HG03095 (cell line): ENCODE measurements around the gene CYFIP2.
A peak's percentile ranks its signal among the peaks of the same experiment; 100 is the strongest.

Experiments
- ATAC-seq: cut with Tn5 transposase; IDR thresholded peaks from one replicate; pipeline ENCODE4 v1.9.1; 2021; ENCODE audit warnings: moderate library complexity; ENCODE audit not compliant: unreplicated experiment

The CYFIP2 gene

GRCh38 chr5:157285310-157286035 lies 19.6 kb downstream of the CYFIP2 start:
- no peak for ATAC-seq

GRCh38 chr5:157286761-157287211 lies 20.9 kb downstream of the CYFIP2 start:
- no peak for ATAC-seq

DNA sequence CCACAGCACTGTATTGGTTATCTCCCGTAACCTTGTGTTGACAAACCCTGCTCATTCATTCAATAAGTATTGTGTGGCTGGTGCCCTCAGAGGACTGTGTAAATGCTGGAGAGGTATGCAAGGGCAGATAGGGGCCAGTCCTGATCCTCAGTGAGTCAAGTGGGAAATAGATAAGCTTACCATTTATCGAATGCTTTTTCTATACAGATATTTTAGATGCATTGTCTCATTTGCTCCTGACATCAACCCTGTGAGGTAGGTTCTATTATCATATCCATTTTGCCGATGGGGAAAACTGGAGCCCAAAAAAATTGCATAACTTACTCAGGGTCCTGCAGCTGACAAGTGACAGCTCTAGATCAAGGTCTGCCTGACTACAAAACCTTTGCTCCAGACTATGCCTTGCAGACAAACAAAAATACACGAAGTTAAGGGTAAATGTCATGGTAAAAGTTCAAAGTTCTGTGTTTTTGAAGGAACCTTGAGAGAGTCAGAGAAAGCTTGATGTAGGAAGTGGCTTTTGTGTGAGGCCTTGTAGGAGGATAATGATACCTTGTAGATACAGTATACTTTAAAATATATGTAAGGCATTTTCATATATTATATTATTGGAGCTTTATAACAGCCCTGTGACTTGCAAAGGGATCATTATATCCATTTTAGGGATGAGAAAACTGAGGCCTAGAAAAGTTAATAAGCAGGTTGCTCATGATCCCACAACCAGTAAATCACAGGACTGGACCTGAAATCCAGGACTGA lies 22.7 kb downstream of the CYFIP2 start:
- ATAC-seq = no peak

- ATAC-seq = no peak
Measured at GRCh38 chr5:157289164-157289819, 23.4 kb downstream of the CYFIP2 start.

DNA sequence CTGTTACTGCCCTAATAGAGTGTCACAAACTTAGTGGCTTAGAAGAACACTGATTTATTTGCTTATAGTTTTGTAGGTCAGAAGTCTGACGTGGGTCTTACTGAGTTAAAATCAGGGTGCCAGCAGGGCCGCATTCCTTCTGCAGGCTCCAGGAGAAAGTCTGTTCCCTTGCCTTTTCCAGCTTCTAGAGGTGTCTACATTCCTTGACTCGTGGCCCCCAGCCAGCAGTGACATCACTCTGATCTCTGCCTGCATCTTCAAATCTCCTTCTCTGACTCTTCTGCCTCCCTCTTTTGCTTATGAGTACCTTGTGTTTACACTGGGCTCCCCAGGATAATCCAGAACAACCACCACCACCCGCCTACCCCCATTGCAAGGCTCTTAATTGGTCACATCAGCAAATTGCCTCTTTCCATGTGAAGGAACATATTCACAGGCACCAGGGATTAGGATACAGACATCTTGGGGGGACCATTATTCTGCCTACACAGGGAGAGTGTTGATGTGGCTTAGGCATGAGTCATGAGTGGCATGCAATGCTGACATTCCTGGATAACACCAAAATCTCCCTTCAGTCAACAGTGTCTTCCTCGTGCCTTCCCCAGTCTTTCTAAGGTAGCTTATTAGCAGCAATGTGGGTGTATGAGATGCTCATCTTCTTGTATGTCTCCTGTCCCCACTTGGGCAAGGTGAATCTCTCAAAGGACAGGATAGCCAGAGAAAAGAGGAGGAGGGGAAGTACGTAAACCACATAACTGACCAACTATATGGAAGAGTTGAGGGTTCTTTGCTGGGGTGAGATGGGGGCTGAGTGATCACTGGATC lies 24.4 kb downstream of the CYFIP2 start:
- ATAC-seq = no peak

- peak; percentile 85 for ATAC-seq
Measured at GRCh38 chr5:157290981-157291711, 25.2 kb downstream of the CYFIP2 start.

DNA sequence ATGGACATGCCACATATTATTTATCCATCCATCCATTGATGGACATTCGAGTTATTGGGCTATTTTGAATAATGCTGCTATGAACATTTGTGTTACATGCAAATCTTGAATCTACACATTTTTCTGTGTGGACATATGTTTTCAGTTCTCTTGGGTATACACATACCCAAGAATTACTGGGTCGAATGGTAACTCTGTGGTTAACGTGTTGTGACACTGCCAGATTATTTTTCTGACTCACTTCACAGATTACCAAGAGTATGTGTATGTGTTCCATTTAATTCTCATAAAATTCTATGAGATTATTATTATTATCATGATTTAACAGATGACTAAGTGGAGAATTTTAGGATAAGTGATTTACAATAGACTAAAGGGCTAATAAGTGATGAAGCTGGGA lies 26.7 kb downstream of the CYFIP2 start:
- no peak for ATAC-seq

DNA sequence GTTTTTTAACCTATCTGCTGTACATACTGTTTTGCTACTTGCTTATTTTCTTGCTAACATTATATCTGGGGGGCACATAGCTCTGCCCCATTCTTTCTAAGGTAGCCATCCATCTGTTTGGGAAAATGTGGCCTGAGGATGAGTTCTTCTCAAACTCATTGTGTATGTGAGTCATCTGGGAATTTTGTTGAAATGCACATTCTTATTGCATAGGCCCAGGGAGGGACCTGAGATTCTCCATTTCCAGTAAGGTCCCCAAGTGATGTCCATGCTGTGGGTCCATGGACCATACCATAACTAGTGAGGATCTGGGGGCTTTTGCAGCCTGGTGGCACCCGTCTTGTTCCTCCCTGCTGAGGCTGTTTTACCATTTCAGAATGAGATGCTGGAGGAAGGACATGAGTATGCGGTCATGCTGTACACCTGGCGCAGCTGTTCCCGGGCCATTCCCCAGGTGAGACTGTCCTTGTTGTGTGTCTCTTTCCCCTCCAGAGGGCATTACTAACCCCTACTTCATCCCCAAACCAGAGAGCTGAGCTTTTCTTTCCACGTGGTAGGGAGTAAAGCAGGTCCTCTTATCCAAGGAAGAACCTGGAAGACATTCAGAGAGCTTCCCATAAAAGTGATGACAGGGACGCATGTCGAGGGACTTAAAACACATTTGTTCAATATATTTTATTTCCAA lies 28.6 kb downstream of the CYFIP2 start:
- ATAC-seq = no peak

GRCh38 chr5:157295247-157295646 lies 29.3 kb downstream of the CYFIP2 start:
- no peak for ATAC-seq

GRCh38 chr5:157300564-157300963 lies 34.6 kb downstream of the CYFIP2 start:
- no peak for ATAC-seq

GRCh38 chr5:157301066-157301465 lies 35.1 kb downstream of the CYFIP2 start:
- no peak for ATAC-seq

DNA sequence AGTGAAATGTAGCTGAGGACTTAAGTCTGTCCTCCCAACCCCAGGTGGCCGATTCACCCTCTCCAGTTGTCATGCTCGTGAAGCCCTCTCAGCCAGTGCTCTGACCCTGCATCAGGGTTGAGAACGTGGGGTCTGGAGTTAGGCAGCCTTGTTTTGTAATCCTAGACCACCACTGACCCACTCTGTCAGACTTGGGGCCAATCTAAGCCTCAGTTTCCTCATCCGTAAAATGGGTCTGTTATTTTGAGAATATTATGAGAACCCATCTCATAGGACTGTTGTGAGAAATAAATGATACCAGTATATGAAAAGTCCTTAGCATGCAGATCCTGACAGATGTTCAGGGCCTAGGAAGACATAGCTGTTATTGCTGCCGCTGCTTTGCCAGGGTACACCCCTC lies 37.1 kb downstream of the CYFIP2 start:
- ATAC-seq = no peak

- ATAC-seq = no peak
Measured at GRCh38 chr5:157303667-157304327, 37.9 kb downstream of the CYFIP2 start.

DNA sequence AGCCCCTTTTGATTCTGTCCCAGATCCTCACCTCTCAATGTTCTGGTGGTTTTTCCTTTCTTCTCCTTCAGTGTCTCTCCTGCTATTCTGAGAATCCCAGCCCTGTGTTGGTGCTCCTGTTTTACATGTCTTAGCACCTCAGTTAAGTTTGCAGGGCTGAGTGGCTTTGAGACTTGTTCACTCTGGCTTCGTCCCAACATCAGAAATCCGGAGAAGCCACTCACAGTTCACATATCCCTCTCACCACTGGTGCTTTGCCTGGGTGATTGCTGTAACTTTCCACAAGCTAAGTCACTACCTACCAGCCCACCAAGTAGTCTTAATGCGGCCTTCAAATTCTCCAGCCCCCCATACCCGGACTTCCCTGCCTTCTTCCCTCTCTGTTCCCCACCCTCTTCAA lies 40.2 kb downstream of the CYFIP2 start:
- no peak for ATAC-seq

DNA sequence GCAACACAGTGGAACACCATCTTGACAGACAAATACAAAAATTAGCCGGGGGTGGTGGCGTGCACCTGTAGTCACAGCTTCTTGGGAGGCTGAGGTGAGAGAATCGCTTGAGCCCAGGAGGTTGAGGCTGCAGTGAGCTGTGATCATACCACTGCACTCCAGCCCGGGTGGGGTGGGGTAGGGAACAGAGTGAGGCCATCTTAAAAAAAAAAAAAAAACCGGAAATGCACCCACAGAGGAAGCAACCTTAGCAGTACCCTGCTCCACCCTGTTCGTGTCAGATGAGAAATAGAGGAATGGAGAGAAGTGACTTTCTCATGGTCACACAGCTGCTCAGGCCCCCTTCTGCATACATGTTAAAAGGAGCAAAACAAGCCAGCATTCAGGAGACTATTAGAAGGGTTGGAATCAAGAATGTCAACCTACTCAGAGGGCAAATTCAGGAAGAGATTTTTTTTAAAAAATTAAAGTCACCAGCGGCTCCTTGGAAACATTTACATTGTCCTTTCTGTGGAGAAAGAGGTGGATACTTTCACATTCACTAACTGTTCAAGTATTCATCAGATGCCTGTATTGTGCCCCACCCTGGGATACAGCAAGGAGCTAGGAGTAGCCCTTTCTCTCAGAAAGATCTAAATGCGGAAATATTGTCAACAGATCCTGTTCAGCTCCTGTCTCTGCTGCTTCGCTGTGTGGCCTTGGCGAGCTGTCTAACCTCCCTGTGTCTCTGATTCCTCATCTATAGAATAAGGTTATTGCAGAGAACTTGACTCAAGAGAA lies 41.0 kb downstream of the CYFIP2 start:
- no peak for ATAC-seq

DNA sequence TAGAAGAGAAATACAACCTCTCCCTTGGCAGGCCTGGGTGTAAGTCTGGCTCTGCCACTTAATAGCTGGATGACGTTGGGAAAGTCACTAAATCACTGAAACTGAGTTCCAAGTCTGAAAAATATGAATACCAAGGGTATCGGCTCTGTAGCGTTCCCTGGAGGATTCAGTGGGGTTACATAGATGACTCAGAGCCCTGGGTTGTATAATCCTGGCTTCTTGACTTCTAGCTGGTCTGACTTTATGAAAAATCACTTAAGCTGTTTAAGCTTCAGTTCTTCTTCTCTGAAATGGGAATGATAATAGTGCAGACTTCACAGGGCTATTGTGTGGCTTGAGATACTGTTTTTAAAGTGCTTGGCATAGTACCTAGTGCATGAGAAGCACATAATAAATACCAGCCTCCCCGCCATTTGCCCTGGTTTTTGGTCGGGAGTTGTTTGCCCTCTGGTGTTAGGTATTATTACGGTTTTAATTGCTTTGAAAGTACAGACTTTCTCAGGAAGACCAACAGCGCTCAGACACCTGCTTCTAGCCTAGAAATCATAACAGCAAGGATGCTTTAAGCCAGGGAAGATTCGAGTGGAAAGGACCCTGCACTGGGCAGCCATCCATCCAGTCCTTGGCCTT lies 43.0 kb downstream of the CYFIP2 start:
- ATAC-seq = peak; percentile 43

GRCh38 chr5:157309796-157310195 lies 43.9 kb downstream of the CYFIP2 start:
- no peak for ATAC-seq

DNA sequence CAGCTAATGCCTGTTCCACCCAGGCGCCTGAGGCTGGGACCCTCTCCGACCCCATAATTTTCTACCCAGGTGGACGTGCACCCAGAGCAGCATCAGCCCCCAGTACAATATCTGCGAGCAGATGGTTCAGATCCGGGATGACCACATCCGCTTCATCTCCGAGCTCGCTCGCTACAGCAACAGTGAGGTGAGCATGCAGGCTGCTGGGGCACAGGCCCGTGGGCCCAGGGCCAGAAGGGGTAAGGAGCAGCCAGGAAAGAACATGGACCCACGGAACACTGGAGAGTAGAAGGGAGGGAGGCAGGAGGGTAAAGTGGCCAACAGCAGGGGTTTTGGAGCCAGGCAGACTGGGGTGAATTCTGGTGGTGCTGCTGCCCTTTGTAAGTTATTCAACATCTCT lies 45.7 kb downstream of the CYFIP2 start:
- ATAC-seq = no peak
